ENCODE results near the gene CLEC5A.

- no peak for TF ChIP-seq CTCF (IDR thresholded peaks at IDR 0.05; ENCODE audit: low read depth, low read length)
- no peak for TF ChIP-seq EZH2phosphoT487 (IDR thresholded peaks at IDR 0.05; ENCODE audit: low read depth)
These were observed 2.2 kb upstream of the CLEC5A start for GRCh38 chr7:141949021-141949420.
